NCI-H128 (cell line): Measurements from ENCODE around the gene TULP4.

Source experiments
- DNase-seq: peaks from one replicate; lab custom pipeline; 2025; ENCODE audit not compliant: unreplicated experiment; lab: John Stamatoyannopoulos, UW

TULP4 gene

GRCh38 chr6:158312165-158312564, at the start of gene TULP4:
TSS of gene TULP4 (plus strand) at chr6:158312465. CDS start at chr6:158314017, 1,552 bp downstream.
- no peak for DNase-seq

GRCh38 chr6:158262755-158263154, 49.5 kb upstream of the TULP4 start:
- no peak for DNase-seq

- no peak for DNase-seq
Observed at GRCh38 chr6:158264180-158264579, 48.1 kb upstream of the TULP4 start.

GRCh38 chr6:158266131-158266530, 46.1 kb upstream of the TULP4 start:
- DNase-seq, result no peak

GRCh38 chr6:158268361-158269147, 43.7 kb upstream of the TULP4 start:
- no peak for DNase-seq

GRCh38 chr6:158269657-158270056, 42.6 kb upstream of the TULP4 start:
- DNase-seq, result no peak

GRCh38 chr6:158270389-158271127, 41.7 kb upstream of the TULP4 start:
- no peak for DNase-seq

GRCh38 chr6:158272324-158272723, 39.9 kb upstream of the TULP4 start:
- no peak for DNase-seq

GRCh38 chr6:158278004-158278403, 34.3 kb upstream of the TULP4 start:
- DNase-seq, result no peak

- no peak for DNase-seq
Observed at GRCh38 chr6:158279615-158280014, 32.6 kb upstream of the TULP4 start.

GRCh38 chr6:158283304-158283980, 28.8 kb upstream of the TULP4 start:
- DNase-seq, result no peak

GRCh38 chr6:158284007-158284875, 28.0 kb upstream of the TULP4 start:
- no peak for DNase-seq

- DNase-seq, result no peak
Observed at GRCh38 chr6:158284876-158285655, 27.2 kb upstream of the TULP4 start.

- no peak for DNase-seq
Observed at GRCh38 chr6:158285656-158286021, 26.6 kb upstream of the TULP4 start.

- no peak for DNase-seq
Observed at GRCh38 chr6:158286413-158286812, 25.9 kb upstream of the TULP4 start.

GRCh38 chr6:158287047-158287446, 25.2 kb upstream of the TULP4 start:
- DNase-seq, result no peak

- no peak for DNase-seq
Observed at GRCh38 chr6:158290040-158290439, 22.2 kb upstream of the TULP4 start.

- DNase-seq, result no peak
Observed at GRCh38 chr6:158290659-158291058, 21.6 kb upstream of the TULP4 start.

GRCh38 chr6:158292016-158292415, 20.2 kb upstream of the TULP4 start:
- no peak for DNase-seq

GRCh38 chr6:158293122-158293521, 19.1 kb upstream of the TULP4 start:
- no peak for DNase-seq
